ENCODE measurements around the gene ITCH.
"Not testable (repeated sequence)": the region's sequence is repeated elsewhere in the genome, so short reads cannot be mapped to it uniquely, and the experiment has no call there.

Gene ITCH

GRCh38 chr20:34375977-34376430 lies 12.9 kb downstream of the ITCH start:
- DNase-seq, result no peak
- peaks cover 2 to 33% (median 14%) of the 10 kb centered on the region in 4 experiments for H3K36me3 ChIP-seq (ENCODE audit: control insufficient read depth in 4 of 4, insufficient read depth in 4 of 4, low read length in 3 of 4)
- no peak overlapping the region for H3K4me3 ChIP-seq (ENCODE audit: control insufficient read depth in 1 of 7, extremely low read depth in 1 of 7, insufficient read depth in 4 of 7, low read depth in 2 of 7, low read length in 6 of 7)
- H3K9me3 ChIP-seq (ENCODE audit: control extremely low read depth in 1 of 5, control insufficient read depth in 4 of 5, insufficient read depth in 2 of 5, low read depth in 1 of 5, low read length in 4 of 5), result no peaks in the 10 kb centered on the region
- CTCF ChIA-PET, result interaction anchor here (1.1 kb wide), 1 partner anchor 9 kb away, joined by 4 read pairs; no protein-coding TSS in a partner anchor
- H3K27me3 ChIP-seq (replicated peaks in 2 of 5; ENCODE audit: control insufficient read depth in 4 of 5, insufficient read depth in 5 of 5, low read length in 4 of 5), result no peaks in the 10 kb centered on the region
- no peak overlapping the region for H3K27ac ChIP-seq (ENCODE audit: insufficient read depth in 1 of 2, low read depth in 1 of 2, low read length in 2 of 2, poor library complexity in 1 of 2, severe bottlenecking in 2 of 2)
- no peaks in the 10 kb centered on the region for H3K4me1 ChIP-seq (ENCODE audit: control extremely low read depth in 1 of 4, control insufficient read depth in 4 of 4, insufficient read depth in 4 of 4, low read length in 3 of 4)
- POLR2A ChIA-PET, result no interaction called here
- 94% methylated on average over 4 of the region's 5 CpGs for WGBS (ENCODE audit: insufficient coverage)

- no peak overlapping the region for H3K4me3 ChIP-seq (ENCODE audit: control insufficient read depth in 1 of 7, extremely low read depth in 1 of 7, insufficient read depth in 4 of 7, low read depth in 2 of 7, low read length in 6 of 7)
- peaks cover 2 to 25% (median 12%) of the 10 kb centered on the region in 4 experiments for H3K36me3 ChIP-seq (ENCODE audit: control insufficient read depth in 4 of 4, insufficient read depth in 4 of 4, low read length in 3 of 4)
- over 99% methylated on average over 12 of the region's 16 CpGs for WGBS (ENCODE audit: insufficient coverage)
- DNase-seq, result no peak
- H3K9me3 ChIP-seq (ENCODE audit: control extremely low read depth in 1 of 5, control insufficient read depth in 4 of 5, insufficient read depth in 2 of 5, low read depth in 1 of 5, low read length in 4 of 5), result no peaks in the 10 kb centered on the region
- H3K27ac ChIP-seq (ENCODE audit: insufficient read depth in 1 of 2, low read depth in 1 of 2, low read length in 2 of 2, poor library complexity in 1 of 2, severe bottlenecking in 2 of 2), result no peak overlapping the region
- POLR2A ChIA-PET, result interaction anchor here (0.5 kb wide), 1 partner anchor 269 kb away, joined by 3 read pairs; no protein-coding TSS in a partner anchor
- H3K27me3 ChIP-seq (replicated peaks in 2 of 5; ENCODE audit: control insufficient read depth in 4 of 5, insufficient read depth in 5 of 5, low read length in 4 of 5), result no peaks in the 10 kb centered on the region
- no peaks in the 10 kb centered on the region for H3K4me1 ChIP-seq (ENCODE audit: control extremely low read depth in 1 of 4, control insufficient read depth in 4 of 4, insufficient read depth in 4 of 4, low read length in 3 of 4)
- CTCF ChIA-PET, result interaction anchor here (1.2 to 1.3 kb wide), 2 partner anchors 8 to 39 kb away, joined by 3 to 4 read pairs; no protein-coding TSS in a partner anchor
Measured at GRCh38 chr20:34377072-34377847, 14.2 kb downstream of the ITCH start.

- H3K27ac ChIP-seq (ENCODE audit: insufficient read depth in 1 of 2, low read depth in 1 of 2, low read length in 2 of 2, poor library complexity in 1 of 2, severe bottlenecking in 2 of 2), result no peak overlapping the region
- no peaks in the 10 kb centered on the region for H3K9me3 ChIP-seq (ENCODE audit: control extremely low read depth in 1 of 5, control insufficient read depth in 4 of 5, insufficient read depth in 2 of 5, low read depth in 1 of 5, low read length in 4 of 5)
- no peak overlapping the region for H3K4me3 ChIP-seq (ENCODE audit: control insufficient read depth in 1 of 7, extremely low read depth in 1 of 7, insufficient read depth in 4 of 7, low read depth in 2 of 7, low read length in 6 of 7)
- H3K4me1 ChIP-seq (ENCODE audit: control extremely low read depth in 1 of 4, control insufficient read depth in 4 of 4, insufficient read depth in 4 of 4, low read length in 3 of 4), result peaks cover 0 to 18% (median 9%) of the 10 kb centered on the region in 4 experiments
- ChIA-PET POLR2A (no interaction called here), CTCF (no interaction called here)
- H3K27me3 ChIP-seq (replicated peaks in 2 of 5; ENCODE audit: control insufficient read depth in 4 of 5, insufficient read depth in 5 of 5, low read length in 4 of 5), result no peaks in the 10 kb centered on the region
- no peak for DNase-seq
- H3K36me3 ChIP-seq (ENCODE audit: control insufficient read depth in 4 of 4, insufficient read depth in 4 of 4, low read length in 3 of 4), result peaks cover 1 to 6% (median 2%) of the 10 kb centered on the region in 4 experiments
- 100% methylated on average over 2 of the region's 3 CpGs for WGBS (ENCODE audit: insufficient coverage)
Measured at GRCh38 chr20:34382174-34382573, 19.1 kb downstream of the ITCH start.

GRCh38 chr20:34382877-34383455 lies 19.9 kb downstream of the ITCH start:
- 99% methylated on average over 8 of the region's 14 CpGs for WGBS (ENCODE audit: insufficient coverage)
- POLR2A ChIA-PET, result not testable (repeated sequence)

GRCh38 chr20:34385464-34385863 lies 22.4 kb downstream of the ITCH start:
- Histone ChIP-seq H3K27ac (ENCODE audit: insufficient read depth in 1 of 2, low read depth in 1 of 2, low read length in 2 of 2, poor library complexity in 1 of 2, severe bottlenecking in 2 of 2) (no peak overlapping the region), H3K27me3 (replicated peaks in 2 of 5; ENCODE audit: control insufficient read depth in 4 of 5, insufficient read depth in 5 of 5, low read length in 4 of 5) (no peaks in the 10 kb centered on the region), H3K4me1 (ENCODE audit: control extremely low read depth in 1 of 4, control insufficient read depth in 4 of 4, insufficient read depth in 4 of 4, low read length in 3 of 4) (peaks cover 0 to 18% (median 9%) of the 10 kb centered on the region in 4 experiments), H3K9me3 (ENCODE audit: control extremely low read depth in 1 of 5, control insufficient read depth in 4 of 5, insufficient read depth in 2 of 5, low read depth in 1 of 5, low read length in 4 of 5) (no peaks in the 10 kb centered on the region), H3K36me3 (ENCODE audit: control insufficient read depth in 4 of 4, insufficient read depth in 4 of 4, low read length in 3 of 4) (peaks cover 0 to 8% (median 4%) of the 10 kb centered on the region in 4 experiments), H3K4me3 (ENCODE audit: control insufficient read depth in 1 of 7, extremely low read depth in 1 of 7, insufficient read depth in 4 of 7, low read depth in 2 of 7, low read length in 6 of 7) (no peak overlapping the region)
- CTCF ChIA-PET, result interaction anchor here (0.9 to 1.5 kb wide), 5 partner anchors 9 to 73 kb away, joined by 3 to 5 read pairs (median 3); partner anchors contain the start of gene ITCH
- DNase-seq, result peak in 2 of 3 donors; percentile 48 to 49
- WGBS (ENCODE audit: insufficient coverage), result no CpG with 5 or more reads among the region's 1 CpG
- POLR2A ChIA-PET, result interaction anchor here (0.6 to 0.9 kb wide), 2 partner anchors 14 to 113 kb away, joined by 3 to 4 read pairs; no protein-coding TSS in a partner anchor

More at GRCh38 chr20:34382877-34383455, 19.9 kb downstream of the ITCH start:
- H3K27ac ChIP-seq (ENCODE audit: insufficient read depth in 1 of 2, low read depth in 1 of 2, low read length in 2 of 2, poor library complexity in 1 of 2, severe bottlenecking in 2 of 2); CTCF ChIA-PET; H3K4me3 ChIP-seq (ENCODE audit: control insufficient read depth in 1 of 7, extremely low read depth in 1 of 7, insufficient read depth in 4 of 7, low read depth in 2 of 7, low read length in 6 of 7); H3K36me3 ChIP-seq (ENCODE audit: control insufficient read depth in 4 of 4, insufficient read depth in 4 of 4, low read length in 3 of 4); H3K27me3 ChIP-seq (replicated peaks in 2 of 5; ENCODE audit: control insufficient read depth in 4 of 5, insufficient read depth in 5 of 5, low read length in 4 of 5); DNase-seq; H3K9me3 ChIP-seq (ENCODE audit: control extremely low read depth in 1 of 5, control insufficient read depth in 4 of 5, insufficient read depth in 2 of 5, low read depth in 1 of 5, low read length in 4 of 5): not testable (repeated sequence)
- H3K4me1 ChIP-seq (ENCODE audit: control extremely low read depth in 1 of 4, control insufficient read depth in 4 of 4, insufficient read depth in 4 of 4, low read length in 3 of 4), result peaks cover 0 to 18% (median 9%) of the 10 kb centered on the region in 4 experiments

- 100% methylated on average over 1 of the region's 3 CpGs for WGBS (ENCODE audit: insufficient coverage)
- peaks cover 3 to 11% (median 5%) of the 10 kb centered on the region in 4 experiments for H3K36me3 ChIP-seq (ENCODE audit: control insufficient read depth in 4 of 4, insufficient read depth in 4 of 4, low read length in 3 of 4)
- H3K27ac ChIP-seq (ENCODE audit: insufficient read depth in 1 of 2, low read depth in 1 of 2, low read length in 2 of 2, poor library complexity in 1 of 2, severe bottlenecking in 2 of 2), result no peak overlapping the region
- no peak for DNase-seq
- POLR2A ChIA-PET, result no interaction called here
- H3K9me3 ChIP-seq (ENCODE audit: control extremely low read depth in 1 of 5, control insufficient read depth in 4 of 5, insufficient read depth in 2 of 5, low read depth in 1 of 5, low read length in 4 of 5), result no peaks in the 10 kb centered on the region
- peaks cover 0 to 18% (median 9%) of the 10 kb centered on the region in 4 experiments for H3K4me1 ChIP-seq (ENCODE audit: control extremely low read depth in 1 of 4, control insufficient read depth in 4 of 4, insufficient read depth in 4 of 4, low read length in 3 of 4)
- H3K27me3 ChIP-seq (replicated peaks in 2 of 5; ENCODE audit: control insufficient read depth in 4 of 5, insufficient read depth in 5 of 5, low read length in 4 of 5), result no peaks in the 10 kb centered on the region
- H3K4me3 ChIP-seq (ENCODE audit: control insufficient read depth in 1 of 7, extremely low read depth in 1 of 7, insufficient read depth in 4 of 7, low read depth in 2 of 7, low read length in 6 of 7), result no peak overlapping the region
- CTCF ChIA-PET, result interaction anchor here (1.2 to 1.3 kb wide), 2 partner anchors 14 to 75 kb away, joined by 3 read pairs; no protein-coding TSS in a partner anchor
Measured at GRCh38 chr20:34388000-34388399, 24.9 kb downstream of the ITCH start.

Measured in common myeloid progenitor, CD34-positive (primary cell).